Gastrocnemius medialis (tissue), 4 donors: Measurements from ENCODE around the gene ATP9B. TPM values are rescaled to one million over a fixed set of nuclear protein-coding genes. Genes with fewer than 3 reads are reported as not detected.

Source experiments
- ATAC-seq, 2 donors: fragments of 150-250 bp; one replicate each; pipeline ENCODE4 v1.9.1; 2016
- DNase-seq, 2 donors: peaks; one replicate each; pipeline ENCODE4 v3.0.0-alpha.2; 2019
- H3K27ac ChIP-seq, 4 donors: fragments of 200-600 bp; sonication (generic); 1 replicate in 1 of 4; 2 replicates in 3 of 4; pipeline ENCODE4 v1.5.1; 2016 to 2018; ENCODE audit warnings: mild to moderate bottlenecking in 2 of 4, moderate library complexity in 1 of 4
- H3K27me3 ChIP-seq, 3 donors: fragments of 200-600 bp; sonication (generic) in 2 of 3; 1 replicate in 1 of 3; 2 replicates in 2 of 3; pipeline versions ENCODE4 v1.5.1 to v1.6.0; 2016 to 2019; ENCODE audit warnings: mild to moderate bottlenecking in 1 of 3, moderate library complexity in 1 of 3
- H3K36me3 ChIP-seq, 2 donors: fragments of 200-600 bp; sonication (generic) in 1 of 2; one replicate each; pipeline ENCODE4 v1.5.1; 2017 to 2018
- H3K4me1 ChIP-seq, 2 donors: fragments of 200-600 bp; sonication (generic) in 1 of 2; one replicate each; pipeline ENCODE4 v1.5.1; 2016 to 2017; ENCODE audit warnings: mild to moderate bottlenecking in 2 of 2
- H3K4me3 ChIP-seq, 4 donors: fragments of 200-600 bp; sonication (generic) in 3 of 4; 1 replicate in 1 of 4; 2 replicates in 3 of 4; pipeline ENCODE4 v1.5.1; 2016 to 2019; ENCODE audit warnings: mild to moderate bottlenecking in 2 of 4
- H3K9me3 ChIP-seq, 3 donors: fragments of 200-600 bp; sonication (generic) in 2 of 3; 1 replicate in 1 of 3; 2 replicates in 2 of 3; pipeline ENCODE4 v1.5.1; 2016 to 2019
- CTCF ChIP-seq, 5 experiments: fragments of 450-650 bp in 3 of 5; fragments of 200-600 bp in 2 of 5; sonication (generic) in 2 of 5; IDR thresholded peaks in 4 of 5; conservative IDR thresholded peaks in 1 of 5; 1 replicate in 4 of 5; 2 replicates in 1 of 5; pipeline ENCODE4 v1.5.1; 2016 to 2019; ENCODE audit warnings: antibody characterized with exemption in 5 of 5, mild to moderate bottlenecking in 3 of 5, moderate library complexity in 3 of 5
- POLR2A ChIP-seq, 2 donors: fragments of 450-650 bp; IDR thresholded peaks; one replicate each; pipeline ENCODE4 v1.6.1; 2017; ENCODE audit warnings: antibody characterized with exemption in 2 of 2, mild to moderate bottlenecking in 2 of 2, moderate library complexity in 2 of 2
- in situ Hi-C, 4 donors: fragments of 200-750 bp; cut with MboI; loops; one replicate each; pipeline versions ENCODE4 v1.15.0 to v1.8.0; 2017; ENCODE audit warnings: low sequenced_read_pairs in 4 of 4
- intact Hi-C: fragments of 100-400 bp; cut with DNase I; formaldehyde crosslinking; loops from one replicate; pipeline ENCODE4 v1.15.1; 2023; ENCODE audit warnings: low total_unique reads
- total RNA-seq, 4 donors: library from RNA; depleted of rRNA; stranded (reverse); fragments of >200 nt; gene quantifications; one replicate each; pipeline versions ENCODE4 v1.1.0 to v1.2.3, GENCODE V29; 2016

Gene ATP9B
- total RNA-seq, 4 donors from 2014 or later, result 9.9 to 33.6 (median 18.6) TPM

GRCh38 chr18:79191418-79191817 lies 122.2 kb downstream of the ATP9B start:
- Histone ChIP-seq H3K4me3 (no peak overlapping the region), H3K27ac (no peak overlapping the region), H3K9me3 (no peaks in the 10 kb centered on the region), H3K4me1 (peaks cover 0 to 4% of the 10 kb centered on the region in 2 donors), H3K36me3 (no peaks in the 10 kb centered on the region), H3K27me3 (no peaks in the 10 kb centered on the region)
- intact Hi-C loops (no loop called here), in situ Hi-C loops (no loop called here)
- ATAC-seq, result no peak
- no peak for TF ChIP-seq POLR2A (IDR thresholded peaks at IDR 0.05)
- no peak for TF ChIP-seq CTCF (IDR thresholded peaks at IDR 0.05 in 4 of 5, conservative IDR thresholded peaks at IDR 0.05 in 1 of 5)
- no peak for DNase-seq

GRCh38 chr18:79191956-79192355 lies 122.8 kb downstream of the ATP9B start:
- DNase-seq (no peak), ATAC-seq (no peak)
- no peaks in the 10 kb centered on the region for H3K36me3 ChIP-seq
- no peaks in the 10 kb centered on the region for H3K27me3 ChIP-seq
- in situ Hi-C loops (no loop called here), intact Hi-C loops (no loop called here)
- no peak overlapping the region for H3K27ac ChIP-seq
- H3K9me3 ChIP-seq, result no peaks in the 10 kb centered on the region
- TF ChIP-seq CTCF (IDR thresholded peaks at IDR 0.05 in 4 of 5, conservative IDR thresholded peaks at IDR 0.05 in 1 of 5) (no peak), POLR2A (IDR thresholded peaks at IDR 0.05) (no peak)
- peaks cover 0 to 8% of the 10 kb centered on the region in 2 donors for H3K4me1 ChIP-seq
- H3K4me3 ChIP-seq, result no peak overlapping the region

GRCh38 chr18:79193826-79194225 lies 124.6 kb downstream of the ATP9B start:
- Histone ChIP-seq H3K36me3 (no peaks in the 10 kb centered on the region), H3K4me1 (peaks cover 5 to 15% of the 10 kb centered on the region in 2 donors), H3K27ac (no peak overlapping the region), H3K4me3 (no peak overlapping the region), H3K9me3 (no peaks in the 10 kb centered on the region), H3K27me3 (no peaks in the 10 kb centered on the region)
- ATAC-seq (no peak), DNase-seq (no peak)
- in situ Hi-C loops (no loop called here), intact Hi-C loops (no loop called here)
- TF ChIP-seq POLR2A (IDR thresholded peaks at IDR 0.05) (no peak), CTCF (IDR thresholded peaks at IDR 0.05 in 4 of 5, conservative IDR thresholded peaks at IDR 0.05 in 1 of 5) (no peak)

- in situ Hi-C loops, result no loop called here
- Histone ChIP-seq H3K4me3 (no peak overlapping the region), H3K9me3 (no peaks in the 10 kb centered on the region), H3K27me3 (no peaks in the 10 kb centered on the region), H3K4me1 (peaks cover 5 to 15% of the 10 kb centered on the region in 2 donors), H3K27ac (no peak overlapping the region), H3K36me3 (no peaks in the 10 kb centered on the region)
- TF ChIP-seq CTCF (IDR thresholded peaks at IDR 0.05 in 4 of 5, conservative IDR thresholded peaks at IDR 0.05 in 1 of 5) (no peak), POLR2A (IDR thresholded peaks at IDR 0.05) (no peak)
- ATAC-seq (no peak), DNase-seq (no peak)
- intact Hi-C loops, result no loop called here
These were observed 126.8 kb downstream of the ATP9B start for GRCh38 chr18:79195716-79196683.
